Spleen (tissue), 11 donors: ENCODE measurements around the gene NHLH1. TPM values are rescaled to one million over a fixed set of nuclear protein-coding genes. Genes with fewer than 3 reads are reported as not detected.
A peak's percentile ranks its signal among the peaks of the same experiment; 100 is the strongest.

Source experiments
- DNase-seq: peaks from one replicate; pipeline ENCODE4 v3.0.0-alpha.2; 2020
- H3K27ac ChIP-seq, 8 donors: fragments of 200-600 bp; sonication (generic) in 7 of 8; 1 replicate in 4 of 8; 2 replicates in 4 of 8; pipeline versions ENCODE4 v1.5.0 to v1.8.0; 2016 to 2021; ENCODE audit warnings: inconsistent platforms in 4 of 8, mild to moderate bottlenecking in 4 of 8, moderate library complexity in 1 of 8
- H3K27me3 ChIP-seq, 7 donors: fragments of 200-600 bp; sonication (generic) in 6 of 7; replicated peaks in 1 of 7; 1 replicate in 4 of 7; 2 replicates in 3 of 7; pipeline versions ENCODE4 v1.5.0 to v1.8.0; 2016 to 2021; ENCODE audit warnings: inconsistent platforms in 3 of 7, mild to moderate bottlenecking in 1 of 7
- H3K36me3 ChIP-seq, 6 donors: fragments of 200-600 bp; sonication (generic) in 5 of 6; 1 replicate in 4 of 6; 2 replicates in 2 of 6; pipeline versions ENCODE4 v1.5.0 to v1.8.0; 2016 to 2021; ENCODE audit warnings: inconsistent platforms in 2 of 6
- H3K4me1 ChIP-seq, 6 donors: fragments of 200-600 bp; sonication (generic) in 5 of 6; 1 replicate in 3 of 6; 2 replicates in 3 of 6; pipeline versions ENCODE4 v1.5.0 to v1.8.0; 2016 to 2021; ENCODE audit warnings: inconsistent platforms in 3 of 6
- H3K4me3 ChIP-seq, 8 donors: fragments of 200-600 bp; sonication (generic) in 7 of 8; 1 replicate in 4 of 8; 2 replicates in 4 of 8; pipeline versions ENCODE4 v1.5.0 to v1.8.0; 2016 to 2021; ENCODE audit warnings: inconsistent platforms in 4 of 8, mild to moderate bottlenecking in 4 of 8, moderate library complexity in 2 of 8
- H3K9me3 ChIP-seq, 8 donors: fragments of 200-600 bp; sonication (generic) in 7 of 8; 1 replicate in 4 of 8; 2 replicates in 4 of 8; pipeline versions ENCODE4 v1.5.0 to v1.8.0; 2016 to 2021; ENCODE audit warnings: inconsistent platforms in 4 of 8
- POLR2A ChIP-seq, 3 donors: fragments of 450-650 bp; IDR thresholded peaks; one replicate each; pipeline ENCODE4 v1.5.1; 2017; ENCODE audit warnings: antibody characterized with exemption in 3 of 3, mild to moderate bottlenecking in 1 of 3
- POLR2AphosphoS5 ChIP-seq, 3 donors: sonication (generic); formaldehyde crosslinking; IDR thresholded peaks; one replicate each; pipeline ENCODE4 v1.5.1; 2017; ENCODE audit warnings: antibody characterized with exemption in 3 of 3
- WGBS, 5 donors: extraction: QIAGEN DNeasy Blood & Tissue Kit in 3 of 5; methylation state at CpG; one replicate each; pipeline versions ENCODE4 v1.1.5 to v1.1.7; 2013 to 2018; 5-methylcytosine and 5-hydroxymethylcytosine counted together
- intact Hi-C: fragments of 100-400 bp; cut with DNase I; formaldehyde crosslinking; loops from one replicate; pipeline ENCODE4 v1.15.0; 2023; ENCODE audit warnings: low total_unique reads
- polyA plus RNA-seq, 3 donors: library from polyadenylated mRNA; stranded (reverse); fragments of 200-250 nt; gene quantifications; one replicate each; pipeline ENCODE4 v1.2.1, GENCODE V29; 2013
- total RNA-seq, 7 donors: library from RNA; depleted of rRNA in 3 of 7; stranded (reverse); fragments of >200 nt in 3 of 7; fragmentation: NEBNext Ultra II Directional in 4 of 7; extraction: Animal tissue kit (Norgen Biotek cat#: 25700) in 4 of 7; gene quantifications; one replicate each; pipeline versions ENCODE4 v1.1.0 to v1.2.1, GENCODE V29; 2016 to 2021
- TF ChIP-seq, protein P1 (sequence below), 11 experiments: fragments of 200-600 bp in 7 of 11; fragments of 450-650 bp in 4 of 11; sonication (generic) in 4 of 11; IDR thresholded peaks in 8 of 11; conservative IDR thresholded peaks in 3 of 11; 1 replicate in 7 of 11; 2 replicates in 4 of 11; pipeline versions ENCODE4 v1.4.0 to v1.8.0; 2016 to 2021; ENCODE audit warnings: antibody characterized with exemption in 11 of 11, inconsistent platforms in 4 of 11, mild to moderate bottlenecking in 1 of 11
- donor health status: healthy with polysubstance abuse.
- donor health status: DM: no; HTN: no; CAD: no; lungs with moderate emphysema.
- donor health status: DM: no; HTN: no; CAD: no.
- donor health status: Bipolar disorder and iron deficiency.
- donor health status: healthy.
- donor health status: DM: no; HTN: no; CAD: no.
- donor health status: DM: yes; HTN: yes; CAD: no.

NHLH1 gene
- total and polyA plus RNA-seq, 10 donors, result 0.08 to 0.56 (median 0.23) TPM; not detected in 1

DNA sequence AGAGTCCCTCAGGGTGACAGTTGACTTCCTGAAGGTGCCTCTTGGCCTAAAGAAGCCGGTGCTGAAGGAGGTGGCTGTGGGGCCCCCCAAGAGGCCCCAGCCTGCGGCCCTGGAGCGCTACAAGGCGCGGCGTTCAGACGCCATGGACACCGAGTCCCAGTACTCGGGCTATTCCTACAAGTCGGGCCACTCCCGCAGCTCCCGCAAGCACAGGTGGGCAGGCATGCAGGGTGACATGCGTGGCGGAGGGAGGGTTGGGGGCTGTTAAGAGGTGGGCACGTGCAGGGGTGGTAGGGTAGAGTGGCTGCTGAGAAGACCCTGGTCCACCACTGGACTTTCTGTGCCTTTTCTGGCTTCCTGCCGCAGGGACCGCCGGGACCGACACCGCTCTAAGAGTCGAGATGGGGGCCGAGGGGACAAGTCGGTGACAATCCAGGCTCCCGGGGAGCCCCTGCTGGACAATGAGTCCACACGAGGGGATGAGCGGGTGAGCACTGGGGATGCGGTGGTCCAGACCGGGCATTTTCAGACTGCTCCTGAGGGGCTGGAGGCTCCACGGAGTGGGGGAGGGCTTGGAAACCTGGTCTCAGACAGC lies 48.9 kb downstream of the NHLH1 start:
- TF ChIP-seq, protein P1, sequence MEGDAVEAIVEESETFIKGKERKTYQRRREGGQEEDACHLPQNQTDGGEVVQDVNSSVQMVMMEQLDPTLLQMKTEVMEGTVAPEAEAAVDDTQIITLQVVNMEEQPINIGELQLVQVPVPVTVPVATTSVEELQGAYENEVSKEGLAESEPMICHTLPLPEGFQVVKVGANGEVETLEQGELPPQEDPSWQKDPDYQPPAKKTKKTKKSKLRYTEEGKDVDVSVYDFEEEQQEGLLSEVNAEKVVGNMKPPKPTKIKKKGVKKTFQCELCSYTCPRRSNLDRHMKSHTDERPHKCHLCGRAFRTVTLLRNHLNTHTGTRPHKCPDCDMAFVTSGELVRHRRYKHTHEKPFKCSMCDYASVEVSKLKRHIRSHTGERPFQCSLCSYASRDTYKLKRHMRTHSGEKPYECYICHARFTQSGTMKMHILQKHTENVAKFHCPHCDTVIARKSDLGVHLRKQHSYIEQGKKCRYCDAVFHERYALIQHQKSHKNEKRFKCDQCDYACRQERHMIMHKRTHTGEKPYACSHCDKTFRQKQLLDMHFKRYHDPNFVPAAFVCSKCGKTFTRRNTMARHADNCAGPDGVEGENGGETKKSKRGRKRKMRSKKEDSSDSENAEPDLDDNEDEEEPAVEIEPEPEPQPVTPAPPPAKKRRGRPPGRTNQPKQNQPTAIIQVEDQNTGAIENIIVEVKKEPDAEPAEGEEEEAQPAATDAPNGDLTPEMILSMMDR (IDR thresholded peaks at IDR 0.05 in 8 of 11, conservative IDR thresholded peaks at IDR 0.05 in 3 of 11), result no peak
- no peak for TF ChIP-seq POLR2AphosphoS5 (IDR thresholded peaks at IDR 0.05)
- TF ChIP-seq POLR2A (IDR thresholded peaks at IDR 0.05), result no peak
- no peak overlapping the region for H3K4me3 ChIP-seq
- 94 to 96% (median 96%) methylated on average over 26 to 29 of the region's 29 CpGs for WGBS, 5 donors
- intact Hi-C loops, result no loop called here
- H3K27me3 ChIP-seq, result no peaks in the 10 kb centered on the region
- DNase-seq, result no peak
- H3K27ac ChIP-seq, result no peak overlapping the region
- no peaks in the 10 kb centered on the region for H3K4me1 ChIP-seq
- no peaks in the 10 kb centered on the region for H3K36me3 ChIP-seq
- no peaks in the 10 kb centered on the region for H3K9me3 ChIP-seq

DNA sequence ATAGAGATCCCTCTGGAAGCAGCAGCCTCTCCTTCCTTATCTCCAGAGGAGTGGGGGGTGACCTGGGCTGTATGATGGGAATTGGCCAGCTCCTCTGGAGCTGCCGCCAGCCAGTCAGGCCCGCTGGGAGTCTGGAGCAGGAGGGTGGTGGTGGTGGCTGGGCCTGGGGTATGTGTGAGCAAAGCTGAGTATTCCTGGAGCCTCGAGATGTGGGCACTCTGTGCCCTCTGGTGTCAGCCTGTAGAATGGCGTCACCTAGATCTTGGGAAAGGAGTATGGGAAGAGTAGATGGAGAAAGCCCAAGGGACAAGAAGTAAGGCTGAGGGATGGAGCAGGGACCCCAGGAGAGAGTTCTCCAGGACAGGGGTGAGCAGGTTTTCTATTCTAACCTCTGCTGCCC lies 49.5 kb downstream of the NHLH1 start:
- 62 to 86% (median 80%) methylated on average over 4 of the region's 4 CpGs for WGBS, 5 donors

DNA sequence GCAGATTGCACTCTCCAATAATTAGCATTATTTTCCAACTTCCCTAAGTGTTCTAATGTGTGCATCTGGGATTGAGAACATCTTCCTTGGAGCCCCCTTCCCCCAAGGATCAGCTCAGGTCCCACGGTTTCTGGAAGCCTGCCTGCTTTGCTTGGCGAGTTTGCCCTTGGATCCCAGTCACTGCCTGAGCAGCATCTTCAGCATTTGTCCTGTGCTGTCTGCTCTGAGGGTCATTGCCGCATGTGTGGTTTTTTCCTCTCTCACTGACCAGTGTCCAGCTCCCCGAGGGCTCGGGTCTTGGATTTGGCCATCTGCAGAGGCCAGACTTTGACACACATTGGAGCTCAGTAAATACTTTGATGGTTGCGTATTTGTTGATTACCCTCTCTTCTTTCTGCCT lies 51.6 kb downstream of the NHLH1 start:
- H3K27ac ChIP-seq, result no peak overlapping the region
- DNase-seq, result no peak
- 84 to 94% (median 85%) methylated on average over 6 of the region's 6 CpGs for WGBS, 5 donors
- no peak overlapping the region for H3K4me3 ChIP-seq
- TF ChIP-seq POLR2A (IDR thresholded peaks at IDR 0.05) (no peak), POLR2AphosphoS5 (IDR thresholded peaks at IDR 0.05) (no peak)
- TF ChIP-seq, protein P1 (IDR thresholded peaks at IDR 0.05 in 8 of 11, conservative IDR thresholded peaks at IDR 0.05 in 3 of 11), result no peak
- H3K36me3 ChIP-seq, result no peaks in the 10 kb centered on the region
- H3K9me3 ChIP-seq, result no peaks in the 10 kb centered on the region
- intact Hi-C loops, result no loop called here
- H3K4me1 ChIP-seq, result no peaks in the 10 kb centered on the region
- H3K27me3 ChIP-seq, result no peaks in the 10 kb centered on the region

More for the DNA sequence above, 49.5 kb downstream of the NHLH1 start:
- intact Hi-C loops, result no loop called here
- no peaks in the 10 kb centered on the region for H3K36me3 ChIP-seq
- H3K27ac ChIP-seq, result no peak overlapping the region
- DNase-seq, result no peak
- TF ChIP-seq, protein P1 (IDR thresholded peaks at IDR 0.05 in 8 of 11, conservative IDR thresholded peaks at IDR 0.05 in 3 of 11), result peak in 1 of 11 experiments; percentile 21
- TF ChIP-seq POLR2AphosphoS5 (IDR thresholded peaks at IDR 0.05), result no peak
- no peaks in the 10 kb centered on the region for H3K9me3 ChIP-seq
- no peaks in the 10 kb centered on the region for H3K27me3 ChIP-seq
- no peak overlapping the region for H3K4me3 ChIP-seq
- H3K4me1 ChIP-seq, result no peaks in the 10 kb centered on the region

DNA sequence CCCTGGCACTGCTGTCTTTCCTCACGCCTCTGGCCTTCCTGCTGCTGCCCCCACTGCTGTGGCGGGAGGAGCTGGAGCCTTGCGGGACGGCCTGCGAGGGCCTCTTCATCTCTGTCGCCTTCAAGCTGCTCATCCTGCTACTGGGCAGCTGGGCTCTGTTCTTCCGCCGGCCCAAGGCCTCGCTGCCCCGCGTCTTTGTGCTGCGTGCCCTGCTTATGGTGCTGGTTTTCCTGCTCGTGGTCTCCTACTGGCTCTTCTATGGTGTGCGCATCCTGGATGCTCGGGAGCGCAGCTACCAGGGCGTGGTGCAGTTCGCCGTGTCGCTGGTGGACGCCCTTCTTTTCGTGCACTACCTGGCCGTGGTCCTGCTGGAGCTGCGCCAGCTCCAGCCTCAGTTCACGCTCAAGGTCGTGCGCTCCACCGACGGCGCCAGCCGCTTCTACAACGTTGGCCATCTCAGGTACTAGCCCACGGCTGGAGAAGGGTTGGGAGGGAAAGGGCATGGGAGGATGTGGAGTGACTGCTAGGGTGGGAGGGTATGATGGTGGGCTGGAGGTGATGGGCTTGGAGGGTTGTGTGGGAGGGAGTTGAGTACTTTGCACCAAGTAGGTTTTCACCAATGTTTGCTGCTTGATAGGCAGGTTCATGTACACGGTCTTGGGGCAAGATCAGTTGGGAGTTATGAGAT lies 52.4 kb downstream of the NHLH1 start:
- DNase-seq, result no peak
- intact Hi-C loops, result no loop called here
- Histone ChIP-seq H3K4me1 (no peaks in the 10 kb centered on the region), H3K36me3 (no peaks in the 10 kb centered on the region), H3K27ac (no peak overlapping the region), H3K4me3 (no peak overlapping the region), H3K27me3 (no peaks in the 10 kb centered on the region), H3K9me3 (no peaks in the 10 kb centered on the region)
- WGBS, 5 donors, result 92 to 96% (median 95%) methylated on average over 34 of the region's 34 CpGs
- TF ChIP-seq POLR2A (IDR thresholded peaks at IDR 0.05), result no peak
